ENCODE results near the gene CASP2.
A peak's percentile ranks its signal among the peaks of the same experiment; 100 is the strongest.

CASP2 gene

GRCh38 chr7:143296686-143297085, 8.5 kb downstream of the CASP2 start:
- DNase-seq (ENCODE audit: low read depth), result no peak

GRCh38 chr7:143299346-143299745, 11.2 kb downstream of the CASP2 start:
- DNase-seq (ENCODE audit: low read depth), result no peak

- peak; percentile 22 for DNase-seq (ENCODE audit: low read depth)
Observed at GRCh38 chr7:143299840-143300239, 11.7 kb downstream of the CASP2 start.

GRCh38 chr7:143300959-143301935, 13.1 kb downstream of the CASP2 start:
- no peak for DNase-seq (ENCODE audit: low read depth)

GRCh38 chr7:143303733-143304132, 15.6 kb downstream of the CASP2 start:
- DNase-seq (ENCODE audit: low read depth), result no peak

- no peak for DNase-seq (ENCODE audit: low read depth)
Observed at GRCh38 chr7:143304938-143305337, 16.8 kb downstream of the CASP2 start.

GRCh38 chr7:143305423-143306070, 17.4 kb downstream of the CASP2 start:
- peak; percentile 50 for DNase-seq (ENCODE audit: low read depth)

GRCh38 chr7:143308632-143309031, 20.5 kb downstream of the CASP2 start:
- no peak for DNase-seq (ENCODE audit: low read depth)

- no peak for DNase-seq (ENCODE audit: low read depth)
Observed at GRCh38 chr7:143314127-143314526, 26.0 kb downstream of the CASP2 start.

- DNase-seq (ENCODE audit: low read depth), result no peak
Observed at GRCh38 chr7:143315776-143316175, 27.6 kb downstream of the CASP2 start, which contains the start of gene CLCN1. Gene CLCN1 (plus strand): TSS chr7:143316111. CDS start chr7:143316213, 102 bp downstream.

- no peak for DNase-seq (ENCODE audit: low read depth)
Observed at GRCh38 chr7:143316492-143316891, 28.3 kb downstream of the CASP2 start.

GRCh38 chr7:143318661-143319060, 30.5 kb downstream of the CASP2 start:
- no peak for DNase-seq (ENCODE audit: low read depth)

GRCh38 chr7:143320620-143321019, 32.5 kb downstream of the CASP2 start:
- DNase-seq (ENCODE audit: low read depth), result no peak

GRCh38 chr7:143321242-143321641, 33.1 kb downstream of the CASP2 start:
- DNase-seq (ENCODE audit: low read depth), result no peak

- no peak for DNase-seq (ENCODE audit: low read depth)
Observed at GRCh38 chr7:143321734-143322133, 33.6 kb downstream of the CASP2 start.

- no peak for DNase-seq (ENCODE audit: low read depth)
Observed at GRCh38 chr7:143322760-143323633, 34.8 kb downstream of the CASP2 start.

GRCh38 chr7:143323653-143324052, 35.5 kb downstream of the CASP2 start:
- no peak for DNase-seq (ENCODE audit: low read depth)

GRCh38 chr7:143325240-143325639, 37.1 kb downstream of the CASP2 start:
- DNase-seq (ENCODE audit: low read depth), result no peak

GRCh38 chr7:143327903-143328302, 39.8 kb downstream of the CASP2 start:
- DNase-seq (ENCODE audit: low read depth), result no peak

GRCh38 chr7:143329471-143330170, 41.5 kb downstream of the CASP2 start:
- no peak for DNase-seq (ENCODE audit: low read depth)

- no peak for DNase-seq (ENCODE audit: low read depth)
Observed at GRCh38 chr7:143331179-143331801, 43.1 kb downstream of the CASP2 start.

Measured in stimulated activated CD8-positive, alpha-beta memory T cell treated with anti-CD3 and anti-CD28 coated beads, Interleukin-15, amount 100 ng/mL, for 1 hour (primary cell).